ENCODE data around the gene NVL. TPM values are rescaled to one million over a fixed set of nuclear protein-coding genes. Genes with fewer than 3 reads are reported as not detected.

Gene NVL
- polyA plus RNA-seq, 2 of the 4 experiments (the other 2 are of a cell fraction): 22.3 to 28.6 TPM

- Histone ChIP-seq H3K4me3 (peak overlapping the region; percentile 62; the same call in 2 of the 3 replicates), H3K27ac (peak overlapping the region in 1 of 2 experiments; percentile 96; a peak in 3 of 6 replicates), H3K9me3 (no peaks in the 10 kb centered on the region), H3K4me2 (peak overlapping the region; percentile 82), H3K4me1 (peaks cover 20% of the 10 kb centered on the region)
- ChIA-PET CTCF (no interaction called here), POLR2A (interaction anchor here (1.2 kb wide), 1 partner anchor 28 kb away, joined by 3 read pairs; the partner anchor contains the start of gene NVL)
- no peak for ATAC-seq
- no peak for DNase-seq (ENCODE audit: low read depth in 1 of 2, low spot score in 1 of 2)
- WGBS (ENCODE audit: missing lambda C conversion rate): 68% methylated on average over 4 of the region's 4 CpGs
- TF ChIP-seq NR3C1 (IDR thresholded peaks at IDR 0.05) (no peak), CBX2 (IDR thresholded peaks at IDR 0.05; ENCODE audit: borderline replicate concordance, low read depth) (no peak), HOXB13 (CRISPR knock-in tag; IDR thresholded peaks at IDR 0.05; ENCODE audit: low read depth) (no peak), HOXA7 (CRISPR knock-in tag; IDR thresholded peaks at IDR 0.05) (no peak), RNF2 (IDR thresholded peaks at IDR 0.05; ENCODE audit: borderline replicate concordance, low read depth) (no peak), NFE2L2 (conservative IDR thresholded peaks at IDR 0.05; ENCODE audit: low read length) (no peak), E2F6 (IDR thresholded peaks at IDR 0.05; ENCODE audit: borderline replicate concordance, low read depth) (no peak), CHD4 (IDR thresholded peaks at IDR 0.05; ENCODE audit: borderline replicate concordance) (no peak)
- no peak for FAIRE-seq
Measured at GRCh38 chr1:224358237-224358636, 28.3 kb upstream of the NVL start.

GRCh38 chr1:224357626-224358124, 27.7 kb upstream of the NVL start:
- FAIRE-seq (no peak), DNase-seq (ENCODE audit: low read depth in 1 of 2, low spot score in 1 of 2) (peak; percentile 29 to 41), ATAC-seq (peak; percentile 21 to 40; a peak in 2 of 6 replicates)
- peaks cover 20% of the 10 kb centered on the region for H3K4me1 ChIP-seq
- H3K4me3 ChIP-seq: peak overlapping the region; percentile 62
- H3K27ac ChIP-seq: peak overlapping the region; percentile 85 to 96
- ChIA-PET CTCF (interaction anchor here (0.6 kb wide), 2 partner anchors 9 to 666 kb away, joined by 3 to 5 read pairs; no protein-coding TSS in a partner anchor), POLR2A (interaction anchor here (1.2 kb wide), 1 partner anchor 28 kb away, joined by 3 read pairs; the partner anchor contains the start of gene NVL)
- no peaks in the 10 kb centered on the region for H3K9me3 ChIP-seq
- H3K4me2 ChIP-seq: peak overlapping the region; percentile 82
- TF ChIP-seq CEBPB (IDR thresholded peaks at IDR 0.05): peak; percentile 51 to 67; a peak in 2 of 4 replicates
- no peak for TF ChIP-seq CBX2 (IDR thresholded peaks at IDR 0.05; ENCODE audit: borderline replicate concordance, low read depth)
- 30% methylated on average over 9 of the region's 9 CpGs for WGBS (ENCODE audit: missing lambda C conversion rate)

GRCh38 chr1:224356685-224357625, 27.0 kb upstream of the NVL start, which contains the start of gene CNIH4:
Gene CNIH4 (plus strand): TSS chr1:224356879. CDS start chr1:224356925, 46 bp downstream.
- WGBS (ENCODE audit: missing lambda C conversion rate): under 1% methylated on average over 30 of the region's 78 CpGs
- no peak for FAIRE-seq
- Histone ChIP-seq H3K4me1 (peaks cover 20% of the 10 kb centered on the region), H3K9me3 (no peaks in the 10 kb centered on the region), H3K4me2 (peak within 1 kb of the TSS; percentile 82), H3K27ac (peak within 1 kb of the TSS; percentile 85 to 96), H3K4me3 (peak within 1 kb of the TSS; percentile 62)
- peak; percentile 94 to 96 for DNase-seq (ENCODE audit: low read depth in 1 of 2, low spot score in 1 of 2)
- ChIA-PET CTCF (interaction anchor here (0.6 kb wide), 2 partner anchors 10 to 665 kb away, joined by 3 to 5 read pairs; no protein-coding TSS in a partner anchor), POLR2A (interaction anchor here (1.2 kb wide), 1 partner anchor 27 kb away, joined by 3 read pairs; the partner anchor contains the start of gene NVL)
- TF ChIP-seq GATA3 (IDR thresholded peaks at IDR 0.05; ENCODE audit: borderline replicate concordance): 0 out of 2 replicates have a peak, but pooled peaks have one; percentile 23
- no peak for TF ChIP-seq JUNB (IDR thresholded peaks at IDR 0.05)
- no peak for TF ChIP-seq POLR2AphosphoS2 (conservative IDR thresholded peaks at IDR 0.05; ENCODE audit: low read length)
- TF ChIP-seq PBX3 (IDR thresholded peaks at IDR 0.05): 0 out of 2 replicates have a peak, but pooled peaks have one; percentile 42
- peak; percentile 92 for TF ChIP-seq POLR2A (IDR thresholded peaks at IDR 0.05; ENCODE audit: low read length)
- no peak for TF ChIP-seq HDAC2 (IDR thresholded peaks at IDR 0.05)
- TF ChIP-seq JUN (IDR thresholded peaks at IDR 0.05): peak; percentile 22 to 69; a peak in 3 of 5 replicates
- TF ChIP-seq RAD21 (conservative IDR thresholded peaks at IDR 0.05 in 1 of 2, IDR thresholded peaks at IDR 0.05 in 1 of 2): no peak
- peak; percentile 70; the same call in 1 of the 2 replicates for TF ChIP-seq PHF8 (IDR thresholded peaks at IDR 0.05; ENCODE audit: borderline replicate concordance, low read depth)
- TF ChIP-seq MAX (IDR thresholded peaks at IDR 0.05): peak; percentile 65
- TF ChIP-seq BCL3 (IDR thresholded peaks at IDR 0.05): 0 out of 3 replicates have a peak, but pooled peaks have one; percentile 40
- no peak for TF ChIP-seq FOSL2 (IDR thresholded peaks at IDR 0.05)
- TF ChIP-seq FOSL2 (CRISPR knock-in tag; IDR thresholded peaks at IDR 0.05): peak; percentile 31
- ATAC-seq: peak; percentile 98 to 99

Data from A549 (cell line).